Measurements from ENCODE around the gene MCU. TPM values are rescaled to one million over a fixed set of nuclear protein-coding genes. Genes with fewer than 3 reads are reported as not detected.
"Not testable (repeated sequence)": the region's sequence is repeated elsewhere in the genome, so short reads cannot be mapped to it uniquely, and the experiment has no call there.

The MCU gene
- total RNA-seq, 1 donor from 2014 or later: 44.7 TPM

GRCh38 chr10:72692994-72693781, 1.2 kb downstream of the MCU start:
- H3K36me3 ChIP-seq: no peaks in the 10 kb centered on the region
- TF ChIP-seq POLR2AphosphoS5 (IDR thresholded peaks at IDR 0.05; ENCODE audit: insufficient read depth in 1 of 2, low read depth in 1 of 2) (no peak), POLR2A (IDR thresholded peaks at IDR 0.05) (no peak), CTCF (IDR thresholded peaks at IDR 0.05) (no peak)
- no peaks in the 10 kb centered on the region for H3K9me3 ChIP-seq
- peak overlapping the region; percentile 79 to 85 for H3K4me3 ChIP-seq
- H3K4me1 ChIP-seq: peaks cover 36% of the 10 kb centered on the region
- peak overlapping the region; percentile 92 for H3K27ac ChIP-seq
- DNase-seq (ENCODE audit: extremely low spot score in 2 of 2): no peak
- H3K27me3 ChIP-seq: no peaks in the 10 kb centered on the region
- intact Hi-C loops (cut with DNase I): no loop called here

- no peak for DNase-seq (ENCODE audit: extremely low spot score in 2 of 2)
- Histone ChIP-seq H3K27me3 (no peaks in the 10 kb centered on the region), H3K9me3 (no peaks in the 10 kb centered on the region), H3K27ac (no peak overlapping the region), H3K4me1 (peaks cover 36% of the 10 kb centered on the region), H3K36me3 (no peaks in the 10 kb centered on the region), H3K4me3 (peak overlapping the region in 1 of 2 donors; percentile 13)
- TF ChIP-seq CTCF (IDR thresholded peaks at IDR 0.05): peak in 1 of 3 experiments; percentile 25
- TF ChIP-seq POLR2AphosphoS5 (IDR thresholded peaks at IDR 0.05; ENCODE audit: insufficient read depth in 1 of 2, low read depth in 1 of 2): no peak
- intact Hi-C loops (cut with DNase I): loop anchor here (5.0 kb wide), 1 partner anchor 143 kb away; no protein-coding TSS in a partner anchor
These were observed 2.8 kb downstream of the MCU start for GRCh38 chr10:72694476-72695369.

GRCh38 chr10:72695496-72695895, 3.6 kb downstream of the MCU start:
- Histone ChIP-seq H3K4me3 (no peak overlapping the region), H3K27ac (no peak overlapping the region), H3K9me3 (no peaks in the 10 kb centered on the region), H3K27me3 (no peaks in the 10 kb centered on the region), H3K4me1 (peaks cover 36% of the 10 kb centered on the region), H3K36me3 (no peaks in the 10 kb centered on the region)
- DNase-seq (ENCODE audit: extremely low spot score in 2 of 2): no peak
- no peak for TF ChIP-seq CTCF (IDR thresholded peaks at IDR 0.05)
- no peak for TF ChIP-seq POLR2AphosphoS5 (IDR thresholded peaks at IDR 0.05; ENCODE audit: insufficient read depth in 1 of 2, low read depth in 1 of 2)
- TF ChIP-seq POLR2A (IDR thresholded peaks at IDR 0.05): no peak
- intact Hi-C loops (cut with DNase I): loop anchor here (5.0 kb wide), 1 partner anchor 142 kb away; no protein-coding TSS in a partner anchor

- no peak for DNase-seq (ENCODE audit: extremely low spot score in 2 of 2)
- Histone ChIP-seq H3K27me3 (no peaks in the 10 kb centered on the region), H3K36me3 (no peaks in the 10 kb centered on the region), H3K27ac (no peak overlapping the region), H3K4me1 (peaks cover 29% of the 10 kb centered on the region), H3K9me3 (no peaks in the 10 kb centered on the region), H3K4me3 (no peak overlapping the region)
- intact Hi-C loops (cut with DNase I): loop anchor here (5.0 kb wide), 1 partner anchor 140 kb away; no protein-coding TSS in a partner anchor
- no peak for TF ChIP-seq POLR2AphosphoS5 (IDR thresholded peaks at IDR 0.05; ENCODE audit: insufficient read depth in 1 of 2, low read depth in 1 of 2)
- no peak for TF ChIP-seq CTCF (IDR thresholded peaks at IDR 0.05)
- TF ChIP-seq POLR2A (IDR thresholded peaks at IDR 0.05): no peak
These were observed 5.8 kb downstream of the MCU start for GRCh38 chr10:72697716-72698115.

- H3K4me3 ChIP-seq; H3K27me3 ChIP-seq; H3K36me3 ChIP-seq; H3K9me3 ChIP-seq; DNase-seq (ENCODE audit: extremely low spot score in 2 of 2); intact Hi-C loops (cut with DNase I); H3K27ac ChIP-seq; H3K4me1 ChIP-seq: not testable (repeated sequence)
These were observed 10.5 kb downstream of the MCU start for GRCh38 chr10:72702465-72702864.
